Uterus (tissue), 2 donors: ENCODE results near the gene PBOV1.

ENCODE experiments used
- CTCF ChIP-seq, 4 experiments: fragments of 200-600 bp in 2 of 4; fragments of 450-650 bp in 2 of 4; sonication (generic) in 2 of 4; IDR thresholded peaks; one replicate each; pipeline ENCODE4 v1.5.1; 2016 to 2019; ENCODE audit warnings: antibody characterized with exemption in 4 of 4, mild to moderate bottlenecking in 2 of 4, moderate library complexity in 1 of 4
- POLR2A ChIP-seq, 2 donors: fragments of 450-650 bp; IDR thresholded peaks; one replicate each; pipeline ENCODE4 v1.6.1; 2016; ENCODE audit warnings: antibody characterized with exemption in 2 of 2, mild to moderate bottlenecking in 1 of 2, moderate library complexity in 1 of 2

DNA sequence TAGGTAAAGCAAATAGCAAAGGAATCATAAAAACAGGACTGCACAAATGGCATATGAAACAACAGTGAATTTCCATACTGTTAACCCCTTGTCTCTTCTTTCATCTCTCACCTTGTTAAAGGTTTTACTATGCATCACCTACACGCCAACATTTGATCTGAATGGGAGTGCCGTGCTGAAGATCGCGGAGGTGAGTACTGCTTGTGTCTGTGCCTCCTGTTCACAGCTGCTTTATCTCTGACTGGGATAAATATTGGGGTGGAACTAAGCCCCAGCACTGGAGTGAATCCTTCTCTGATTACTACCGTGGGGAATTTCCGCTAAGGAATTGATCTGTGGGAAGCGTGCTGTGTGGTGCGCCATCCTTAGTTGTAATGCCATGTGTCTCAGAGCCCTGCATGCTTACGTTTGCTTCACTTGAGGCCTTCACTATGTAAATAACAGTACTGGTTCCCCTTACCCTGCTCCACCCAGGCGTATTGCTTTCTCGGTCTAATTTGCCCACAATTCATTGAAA lies 11.4 kb upstream of the PBOV1 start:
- TF ChIP-seq CTCF (IDR thresholded peaks at IDR 0.05), result no peak
- TF ChIP-seq POLR2A (IDR thresholded peaks at IDR 0.05), result no peak
